CD1c-positive myeloid dendritic cell (primary cell): ENCODE results near the gene STAT6.
"Not testable (repeated sequence)": the region's sequence is repeated elsewhere in the genome, so short reads cannot be mapped to it uniquely, and the experiment has no call there.

ENCODE experiments used
- DNase-seq: peaks from one replicate; pipeline ENCODE4 v3.0.0-alpha.2; 2016; ENCODE audit errors: extremely low spot score

STAT6 gene

GRCh38 chr12:57088354-57089270, 22.6 kb downstream of the STAT6 start, which contains the start of gene NAB2:
Gene NAB2 (plus strand): TSS chr12:57089114. CDS start chr12:57089272, 158 bp downstream.
- DNase-seq, result peak; percentile 96

DNA sequence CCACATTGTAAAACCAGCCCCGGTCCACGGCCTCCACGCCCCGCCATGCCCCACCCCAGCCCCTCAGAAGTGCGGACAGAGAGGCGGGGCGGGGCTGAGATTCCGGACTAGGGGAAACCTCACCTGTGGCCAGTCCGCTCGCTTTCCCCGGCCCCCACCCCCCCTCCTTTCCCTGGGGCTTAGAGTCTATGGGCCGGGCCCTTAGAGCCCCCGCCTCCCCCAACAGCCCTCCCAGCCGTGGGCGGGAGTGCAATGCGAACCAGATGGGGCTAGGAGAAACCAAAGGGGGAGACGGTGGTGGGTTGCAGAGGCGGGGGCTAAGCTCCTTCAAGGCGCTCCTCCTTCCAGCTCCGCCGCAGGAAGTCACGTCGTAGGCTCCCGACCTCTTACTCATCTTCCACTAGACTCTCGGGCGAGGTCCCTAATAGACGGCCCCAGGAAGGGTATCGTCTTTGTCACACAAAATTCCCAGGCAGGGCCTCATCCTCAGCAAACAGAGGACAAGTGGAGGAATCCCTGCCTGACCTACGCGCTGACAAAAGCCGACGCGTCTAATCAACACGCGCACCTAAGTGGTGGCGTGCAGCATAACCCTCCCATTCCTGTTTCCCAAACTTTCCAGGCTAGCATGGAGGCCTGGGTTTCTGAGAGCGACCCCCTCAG, 23.3 kb downstream of the STAT6 start:
- DNase-seq, result peak; percentile 84

GRCh38 chr12:57087010-57087690, 24.0 kb downstream of the STAT6 start:
- DNase-seq, result peak; percentile 90

- DNase-seq, result peak; percentile 64
Observed at GRCh38 chr12:57086493-57087009, 24.6 kb downstream of the STAT6 start.

DNA sequence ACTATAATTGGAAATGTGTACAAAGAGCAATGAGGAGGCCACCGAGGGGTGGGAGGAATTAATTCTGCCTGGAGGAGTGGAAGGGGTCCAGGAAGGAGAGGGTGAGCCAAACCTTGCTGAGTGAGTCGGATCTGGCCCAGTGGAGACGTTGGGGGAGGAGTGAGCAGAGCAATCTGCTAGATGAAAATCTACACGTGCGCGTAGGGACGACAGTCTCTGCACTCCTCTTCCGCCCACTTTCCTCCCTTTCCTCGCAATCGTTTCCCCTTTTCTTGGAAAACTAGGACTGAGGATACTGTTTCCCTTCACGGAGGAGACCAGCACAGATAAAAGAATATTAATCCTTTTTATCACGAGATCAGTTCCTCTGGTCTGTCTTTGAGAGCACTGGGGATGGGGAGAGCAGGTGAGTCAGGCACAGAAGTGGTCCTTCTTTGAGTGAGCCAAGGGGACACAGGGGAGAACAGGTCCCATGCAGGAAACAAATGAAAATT, 25.1 kb downstream of the STAT6 start:
- peak; percentile 66 for DNase-seq

GRCh38 chr12:57080855-57081254, 30.3 kb downstream of the STAT6 start:
- no peak for DNase-seq

DNA sequence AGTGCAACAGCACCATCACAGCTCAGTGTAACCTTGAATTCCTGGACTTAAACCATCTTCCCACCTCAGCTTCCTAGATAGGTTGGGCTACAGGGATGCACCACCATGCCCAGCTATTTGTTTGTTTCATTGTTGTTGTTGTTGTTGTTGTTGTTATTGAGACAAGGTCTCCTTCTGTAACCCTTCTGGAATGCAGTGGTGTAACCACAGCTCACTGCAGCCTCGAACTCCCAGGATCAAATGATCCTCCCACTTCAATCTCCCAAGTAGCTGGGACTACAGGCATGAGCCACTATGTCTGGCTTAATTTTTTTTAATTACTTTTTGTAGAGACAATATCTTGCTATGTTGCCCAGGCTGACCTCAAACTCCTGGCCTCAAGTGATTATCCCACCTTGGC, 31.3 kb downstream of the STAT6 start:
- DNase-seq, result no peak

DNA sequence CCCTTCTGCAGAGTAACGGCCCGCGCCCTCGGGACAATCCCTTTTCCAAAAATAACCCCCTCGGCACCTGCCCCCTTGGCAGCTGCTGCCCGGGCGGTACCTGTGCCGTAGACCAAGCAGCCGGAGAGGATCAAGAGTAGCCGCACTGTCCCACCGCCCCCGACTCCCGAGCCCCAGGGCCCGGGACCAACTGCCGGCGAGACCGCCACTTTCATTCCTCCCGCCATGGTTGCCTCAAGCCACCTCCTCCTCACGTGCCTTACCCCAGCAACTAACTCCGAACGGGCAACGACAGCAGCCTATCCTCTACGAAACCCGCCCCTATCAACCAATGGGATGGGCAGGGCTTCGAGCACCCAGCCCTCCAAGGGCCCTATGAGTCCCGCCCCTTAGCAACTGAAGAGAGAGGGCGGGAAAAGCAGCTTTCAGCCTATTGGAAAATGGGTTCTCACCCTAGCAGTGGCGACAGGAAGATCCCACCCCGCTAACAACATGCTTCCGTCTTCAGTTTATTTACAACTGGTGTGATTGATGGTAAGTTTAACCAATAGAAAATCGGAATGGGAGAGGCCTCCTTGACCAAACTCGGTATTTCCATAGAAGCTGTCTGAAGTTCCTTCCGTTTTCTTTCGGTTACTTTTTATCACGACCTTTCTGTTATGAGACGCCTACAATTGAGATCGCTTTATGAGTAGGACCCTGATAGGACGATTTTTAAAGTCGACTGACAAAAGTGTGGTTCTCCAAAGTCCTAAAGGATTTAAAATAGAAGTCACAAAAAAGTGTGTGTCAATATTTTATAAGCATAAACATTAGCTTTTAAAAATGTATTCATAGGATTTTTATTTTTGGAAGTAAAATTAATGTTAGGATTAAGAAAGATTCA, 32.4 kb downstream of the STAT6 start, which contains the start of gene NEMP1:
NEMP1 (minus strand) TSS at position 273 of the 886 bp plus-strand sequence; CDS start at position 227, 46 bp downstream.
- DNase-seq, result peak; percentile 100

DNA sequence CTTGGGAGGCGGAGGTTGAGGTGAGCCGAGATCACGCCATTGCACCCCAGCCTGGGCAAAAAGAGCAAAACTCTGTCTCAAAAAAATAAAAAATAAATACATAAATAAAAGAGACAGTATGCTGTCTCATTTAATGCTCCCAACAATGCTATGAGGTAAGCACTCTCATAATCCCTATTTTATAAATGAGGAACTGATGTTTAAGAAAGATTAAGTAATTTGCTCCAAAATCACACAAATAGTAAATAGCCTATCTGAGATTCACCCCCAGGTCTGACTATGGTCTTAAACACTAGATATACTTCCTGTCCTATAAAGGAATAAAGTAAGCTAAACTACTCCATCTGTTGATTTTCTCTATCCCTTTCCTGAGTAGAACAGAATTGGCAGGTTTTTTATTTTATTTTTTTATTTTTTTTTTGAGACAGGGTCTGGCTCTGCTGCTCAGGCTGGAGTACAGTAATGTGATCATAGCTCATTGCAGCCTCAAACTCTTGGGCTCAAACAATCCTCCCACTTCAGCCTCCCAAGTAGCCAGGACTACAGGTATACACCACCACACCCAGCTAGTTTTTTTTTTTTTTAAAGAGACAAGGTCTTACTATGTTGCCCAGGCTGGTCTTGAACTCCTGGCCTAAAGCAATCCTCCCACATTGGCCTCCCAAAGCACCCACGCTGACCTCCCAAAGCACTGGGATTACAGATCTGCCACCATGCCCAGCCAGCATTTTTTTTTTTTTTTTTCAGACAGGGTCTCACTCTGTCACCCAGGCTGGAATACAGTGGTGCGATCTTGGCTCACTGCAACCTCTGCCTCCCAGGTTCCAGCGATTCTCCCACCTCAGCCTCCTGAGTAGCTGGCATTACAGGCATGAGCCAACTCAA, 37.4 kb downstream of the STAT6 start:
- DNase-seq, result peak; percentile 54

DNA sequence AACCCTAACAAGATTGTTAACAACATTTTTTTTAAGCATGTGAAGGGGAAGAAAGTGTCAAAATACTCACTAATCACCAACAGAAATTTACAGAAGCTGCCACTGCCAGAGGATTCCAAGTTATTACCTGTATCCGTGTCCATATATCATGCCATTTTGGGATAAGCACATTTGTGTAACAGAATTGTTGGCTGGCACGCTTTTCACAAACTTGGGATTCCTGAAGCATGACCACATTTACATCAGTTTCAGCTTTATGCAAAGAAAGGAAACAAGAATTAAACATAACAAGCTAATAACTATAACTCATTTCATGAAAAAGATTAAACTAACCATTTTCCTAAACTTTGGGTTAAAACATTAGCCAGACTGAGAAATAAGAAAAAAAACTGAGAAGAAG, 38.5 kb downstream of the STAT6 start:
- no peak for DNase-seq

DNA sequence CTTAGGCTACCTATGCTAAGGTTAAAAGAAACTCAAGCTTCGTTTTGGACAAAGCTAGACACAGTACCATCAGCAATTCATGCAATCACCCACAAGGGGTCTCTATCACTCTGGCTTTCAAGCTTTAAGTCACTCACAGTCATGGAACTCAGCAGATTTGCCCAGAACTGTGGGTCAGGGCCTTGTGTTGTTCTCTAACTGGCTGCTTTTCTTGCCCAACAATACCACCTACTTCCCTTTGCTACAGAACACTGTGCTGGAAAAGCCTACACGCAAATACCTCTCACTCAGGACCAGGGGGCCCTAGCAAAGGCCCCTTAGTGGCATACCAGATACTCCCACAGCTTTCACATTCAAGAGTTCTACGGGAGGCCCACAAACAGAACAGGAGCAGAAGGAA, 41.6 kb downstream of the STAT6 start:
- DNase-seq, result peak; percentile 94

GRCh38 chr12:57066245-57066644, 44.9 kb downstream of the STAT6 start:
- DNase-seq, result no peak

DNA sequence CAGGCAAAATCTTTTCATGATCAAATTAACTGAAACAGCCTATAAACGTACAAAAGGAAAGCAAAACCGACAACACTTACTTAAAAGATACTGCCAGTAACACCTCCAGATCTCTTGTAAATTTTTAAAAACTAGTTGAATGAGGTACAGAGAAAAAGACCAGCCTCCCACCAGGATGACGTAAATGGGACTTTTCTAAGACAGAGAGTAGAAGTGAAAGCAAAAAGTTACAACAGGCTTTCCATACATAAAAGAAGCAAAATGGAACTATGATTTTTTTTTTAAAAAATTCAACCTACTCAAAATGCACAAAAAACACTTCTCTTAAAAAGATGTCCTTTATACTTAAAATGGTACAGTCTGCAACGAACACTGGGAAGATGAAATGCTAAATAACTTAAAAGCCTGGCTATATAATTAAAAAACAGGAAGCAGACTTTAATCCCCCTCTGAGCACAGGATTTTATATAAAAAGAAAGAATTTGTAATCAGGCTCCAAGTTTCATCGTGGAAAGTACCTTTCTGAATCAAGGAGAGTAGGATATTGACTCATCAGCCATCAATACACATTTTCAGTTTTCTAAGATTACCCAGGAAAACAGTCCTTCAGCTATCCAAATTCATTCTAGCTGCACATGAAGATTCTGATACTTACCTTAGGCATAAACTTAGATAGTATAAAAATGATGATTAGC, 47.0 kb downstream of the STAT6 start:
- DNase-seq, result peak; percentile 91

GRCh38 chr12:57058454-57058853, 52.7 kb downstream of the STAT6 start:
- no peak for DNase-seq

GRCh38 chr12:57057067-57057751, 54.0 kb downstream of the STAT6 start:
- DNase-seq, result no peak

DNA sequence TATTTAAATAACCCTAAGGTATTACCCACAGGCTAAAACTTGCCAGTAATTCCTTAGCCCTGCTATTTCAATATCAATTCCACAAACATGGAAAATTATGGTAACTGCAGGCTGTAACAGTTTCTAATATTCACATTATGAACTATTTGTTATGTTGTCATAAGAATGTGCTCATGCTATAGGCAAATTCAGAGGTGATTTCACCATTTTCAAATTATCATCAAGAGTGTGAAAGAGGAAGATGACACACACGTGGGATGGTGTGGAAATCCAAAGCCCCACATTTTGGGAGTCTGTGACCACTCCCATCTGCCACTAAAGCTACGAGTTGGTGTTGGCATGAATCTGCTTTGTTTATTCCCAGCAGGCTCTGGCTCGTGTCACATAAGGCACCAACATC, 55.3 kb downstream of the STAT6 start:
- peak; percentile 77 for DNase-seq

DNA sequence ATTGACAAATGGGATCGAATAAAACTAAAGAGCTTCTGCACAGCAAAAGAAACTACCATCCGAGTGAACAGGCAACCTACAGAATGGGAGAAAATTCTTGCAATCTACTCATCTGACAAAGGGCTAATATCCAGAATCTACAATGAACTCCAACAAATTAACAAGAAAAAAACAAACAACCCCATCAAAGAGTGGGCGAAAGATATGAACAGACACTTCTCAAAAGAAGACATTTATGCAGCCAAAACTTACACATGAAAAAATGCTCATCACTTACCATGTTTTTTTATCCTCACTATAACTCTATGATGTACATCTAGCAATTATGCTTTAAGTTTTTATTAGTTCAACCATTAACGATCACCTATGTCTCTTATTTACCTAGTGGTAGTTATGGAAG, 57.3 kb downstream of the STAT6 start:
- not testable (repeated sequence) for DNase-seq

GRCh38 chr12:57053146-57053545, 58.0 kb downstream of the STAT6 start:
- DNase-seq, result not testable (repeated sequence)

- no peak for DNase-seq
Observed at GRCh38 chr12:57051011-57051410, 60.2 kb downstream of the STAT6 start.
